ENCODE measurements around the gene GALP.

GRCh38 chr19:56136362-56136761 is 39.4 kb upstream of the GALP start:
- TF ChIP-seq POLR2A (IDR thresholded peaks at IDR 0.05), result no peak
- TF ChIP-seq CTCF (IDR thresholded peaks at IDR 0.05 in 8 of 11, conservative IDR thresholded peaks at IDR 0.05 in 3 of 11), result no peak

Measured in spleen (tissue), 7 donors.